ENCODE measurements around the gene TNF. TPM values are rescaled to one million over a fixed set of nuclear protein-coding genes. Genes with fewer than 3 reads are reported as not detected.

TNF gene
- total RNA-seq, 1 donor from 2014 or later = 0.47 TPM

DNA sequence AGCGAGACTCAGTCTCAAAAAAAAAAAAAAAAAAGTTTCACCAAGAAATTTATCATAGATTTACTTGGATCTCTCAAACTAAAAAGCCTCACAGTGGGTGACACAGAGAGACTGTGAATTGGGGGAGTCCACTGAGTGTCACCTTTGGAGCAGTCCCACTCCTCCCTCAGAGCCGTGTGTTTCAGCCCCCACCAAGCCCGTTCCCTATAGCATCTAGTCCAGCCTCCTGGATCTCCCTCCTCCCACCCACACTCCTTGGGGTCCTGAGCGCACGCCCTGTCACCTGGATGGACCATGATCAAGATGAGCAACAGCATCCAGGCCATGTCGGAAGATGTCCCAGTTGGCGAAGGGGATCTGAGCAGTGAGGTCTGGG, 17.0 kb downstream of the TNF start:
- no peak overlapping the region for H3K4me3 ChIP-seq
- no peaks in the 10 kb centered on the region for H3K36me3 ChIP-seq
- H3K4me1 ChIP-seq = no peaks in the 10 kb centered on the region
- H3K27ac ChIP-seq (replicated peaks) = no peak overlapping the region
- no peaks in the 10 kb centered on the region for H3K9me3 ChIP-seq (replicated peaks)
- TF ChIP-seq, protein P1, sequence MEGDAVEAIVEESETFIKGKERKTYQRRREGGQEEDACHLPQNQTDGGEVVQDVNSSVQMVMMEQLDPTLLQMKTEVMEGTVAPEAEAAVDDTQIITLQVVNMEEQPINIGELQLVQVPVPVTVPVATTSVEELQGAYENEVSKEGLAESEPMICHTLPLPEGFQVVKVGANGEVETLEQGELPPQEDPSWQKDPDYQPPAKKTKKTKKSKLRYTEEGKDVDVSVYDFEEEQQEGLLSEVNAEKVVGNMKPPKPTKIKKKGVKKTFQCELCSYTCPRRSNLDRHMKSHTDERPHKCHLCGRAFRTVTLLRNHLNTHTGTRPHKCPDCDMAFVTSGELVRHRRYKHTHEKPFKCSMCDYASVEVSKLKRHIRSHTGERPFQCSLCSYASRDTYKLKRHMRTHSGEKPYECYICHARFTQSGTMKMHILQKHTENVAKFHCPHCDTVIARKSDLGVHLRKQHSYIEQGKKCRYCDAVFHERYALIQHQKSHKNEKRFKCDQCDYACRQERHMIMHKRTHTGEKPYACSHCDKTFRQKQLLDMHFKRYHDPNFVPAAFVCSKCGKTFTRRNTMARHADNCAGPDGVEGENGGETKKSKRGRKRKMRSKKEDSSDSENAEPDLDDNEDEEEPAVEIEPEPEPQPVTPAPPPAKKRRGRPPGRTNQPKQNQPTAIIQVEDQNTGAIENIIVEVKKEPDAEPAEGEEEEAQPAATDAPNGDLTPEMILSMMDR (IDR thresholded peaks at IDR 0.05; ENCODE audit: borderline replicate concordance) = no peak
- no peak for DNase-seq
- intact Hi-C loops (cut with micrococcal nuclease) = no loop called here
- H3K27me3 ChIP-seq (ENCODE audit: low read depth) = no peaks in the 10 kb centered on the region

DNA sequence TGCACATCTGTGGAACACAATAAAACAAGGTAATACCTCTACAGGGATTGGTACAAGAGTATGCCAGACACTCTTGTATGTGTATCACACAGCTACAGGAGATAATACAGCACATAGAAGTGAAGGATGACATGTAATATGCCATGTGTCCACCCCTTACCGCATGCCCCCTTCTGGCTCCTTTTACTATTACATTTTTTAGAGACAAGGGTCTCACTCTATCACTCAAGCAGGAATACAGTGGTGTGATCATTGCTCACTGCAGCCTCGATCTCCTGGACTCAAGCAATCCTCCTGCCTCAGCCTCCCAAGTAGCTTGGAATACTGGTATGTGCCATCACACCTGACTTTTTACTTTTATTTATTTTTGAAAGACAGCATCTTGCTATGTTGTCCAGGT, 21.6 kb downstream of the TNF start:
- intact Hi-C loops (cut with micrococcal nuclease) = no loop called here
- H3K4me3 ChIP-seq = no peak overlapping the region
- TF ChIP-seq, protein P1 (IDR thresholded peaks at IDR 0.05; ENCODE audit: borderline replicate concordance) = peak; percentile 50
- no peaks in the 10 kb centered on the region for H3K4me1 ChIP-seq
- no peak overlapping the region for H3K27ac ChIP-seq (replicated peaks)
- H3K9me3 ChIP-seq (replicated peaks) = no peaks in the 10 kb centered on the region
- DNase-seq = no peak
- no peaks in the 10 kb centered on the region for H3K36me3 ChIP-seq
- H3K27me3 ChIP-seq (ENCODE audit: low read depth) = no peaks in the 10 kb centered on the region

DNA sequence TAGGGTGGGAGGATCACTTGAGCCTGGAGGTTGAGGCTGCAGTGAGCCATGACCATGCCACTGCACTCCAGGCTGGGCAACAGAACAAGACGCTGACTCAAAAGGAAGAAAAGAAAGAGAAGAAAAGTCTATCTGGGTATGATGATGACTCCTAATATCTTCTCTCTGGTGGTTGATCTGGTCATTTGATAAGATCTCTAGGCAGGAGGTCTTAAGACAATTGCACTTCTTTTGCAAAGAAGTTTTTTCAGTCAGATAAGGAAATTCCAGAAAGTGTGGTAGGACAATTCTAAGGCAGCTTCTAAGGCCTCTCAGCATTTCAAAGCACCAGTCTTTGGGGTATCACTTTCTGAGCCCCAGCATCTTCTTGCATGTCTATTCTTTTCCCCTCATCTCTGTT, 32.0 kb downstream of the TNF start:
- H3K4me1 ChIP-seq = no peaks in the 10 kb centered on the region
- no peaks in the 10 kb centered on the region for H3K27me3 ChIP-seq (ENCODE audit: low read depth)
- no peak overlapping the region for H3K27ac ChIP-seq (replicated peaks)
- TF ChIP-seq, protein P1 (IDR thresholded peaks at IDR 0.05; ENCODE audit: borderline replicate concordance) = no peak
- no peak overlapping the region for H3K4me3 ChIP-seq
- no peaks in the 10 kb centered on the region for H3K36me3 ChIP-seq
- no peaks in the 10 kb centered on the region for H3K9me3 ChIP-seq (replicated peaks)
- intact Hi-C loops (cut with micrococcal nuclease) = no loop called here
- no peak for DNase-seq

DNA sequence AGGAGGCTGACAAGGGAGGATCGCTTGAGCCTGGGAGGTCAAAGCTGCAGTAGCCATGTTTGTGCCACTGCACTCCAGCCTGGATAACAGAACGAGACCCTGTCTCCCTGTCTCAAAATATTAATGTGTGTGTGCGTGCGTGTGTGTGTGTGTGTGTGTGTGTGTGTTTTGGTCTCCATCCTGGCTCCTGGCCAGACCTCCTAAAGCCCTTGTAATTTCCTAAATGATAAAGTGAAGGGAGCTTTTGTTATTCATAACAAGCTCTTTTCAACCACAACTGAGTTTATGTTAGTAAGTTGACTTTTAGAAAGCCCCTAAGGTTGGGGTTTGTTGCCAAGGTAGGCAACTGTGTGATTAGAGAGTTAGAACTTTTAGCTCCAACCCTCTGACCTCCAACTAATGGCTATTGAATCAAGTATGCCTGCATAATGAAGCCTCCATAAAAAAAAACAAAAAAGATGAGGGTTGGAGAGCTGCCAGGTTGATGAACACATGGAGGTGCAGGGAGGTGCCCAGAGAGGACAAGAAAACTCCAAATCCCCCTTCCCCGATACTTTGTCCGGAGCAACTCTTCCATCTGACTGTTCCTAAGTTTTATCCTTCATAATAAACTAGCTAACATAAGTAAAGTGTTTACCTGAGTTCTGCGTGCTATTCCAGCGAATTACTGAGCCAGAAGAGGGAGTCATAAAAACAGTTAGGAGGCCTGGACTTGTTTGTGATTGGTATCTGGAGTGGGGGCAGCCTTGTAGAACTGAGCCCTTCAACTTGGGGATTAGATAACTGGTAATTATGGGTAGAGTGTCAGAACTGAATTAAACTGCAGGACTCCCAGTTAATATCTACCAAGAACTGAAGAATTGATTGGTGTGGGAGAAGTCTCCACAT, 34.4 kb downstream of the TNF start:
- no peak overlapping the region for H3K4me3 ChIP-seq
- no peak for DNase-seq
- no peaks in the 10 kb centered on the region for H3K9me3 ChIP-seq (replicated peaks)
- TF ChIP-seq, protein P1 (IDR thresholded peaks at IDR 0.05; ENCODE audit: borderline replicate concordance) = no peak
- intact Hi-C loops (cut with micrococcal nuclease) = no loop called here
- no peaks in the 10 kb centered on the region for H3K27me3 ChIP-seq (ENCODE audit: low read depth)
- H3K36me3 ChIP-seq = no peaks in the 10 kb centered on the region
- no peaks in the 10 kb centered on the region for H3K4me1 ChIP-seq
- H3K27ac ChIP-seq (replicated peaks) = no peak overlapping the region

DNA sequence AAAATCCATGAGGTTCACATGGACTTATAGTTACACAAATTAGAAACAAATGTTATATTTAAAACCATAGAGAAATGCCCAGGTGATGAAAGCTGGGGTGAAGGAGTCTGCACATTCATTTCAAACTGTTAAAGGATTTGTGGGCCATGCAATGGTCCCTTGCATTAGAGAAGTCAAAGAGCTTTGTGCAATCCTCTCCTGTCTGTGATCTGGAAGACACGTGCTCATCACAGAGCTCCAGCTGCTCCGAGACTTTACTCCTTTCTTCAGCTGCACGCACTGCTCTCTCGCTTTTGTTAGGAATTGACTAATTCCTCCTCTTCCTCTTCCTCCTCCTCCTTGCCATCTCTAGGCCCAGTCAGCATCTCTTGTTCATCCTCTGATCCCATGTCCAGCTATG, 35.6 kb downstream of the TNF start:
- no peaks in the 10 kb centered on the region for H3K27me3 ChIP-seq (ENCODE audit: low read depth)
- no peaks in the 10 kb centered on the region for H3K9me3 ChIP-seq (replicated peaks)
- no peaks in the 10 kb centered on the region for H3K36me3 ChIP-seq
- no peak for DNase-seq
- no peaks in the 10 kb centered on the region for H3K4me1 ChIP-seq
- TF ChIP-seq, protein P1 (IDR thresholded peaks at IDR 0.05; ENCODE audit: borderline replicate concordance) = no peak
- no peak overlapping the region for H3K4me3 ChIP-seq
- no peak overlapping the region for H3K27ac ChIP-seq (replicated peaks)
- intact Hi-C loops (cut with micrococcal nuclease) = no loop called here

All from left ventricle myocardium inferior (tissue), 1 donor.